Measurements from ENCODE around the gene EPS8.
"Not testable (repeated sequence)": the region's sequence is repeated elsewhere in the genome, so short reads cannot be mapped to it uniquely, and the experiment has no call there.

Gene EPS8

DNA sequence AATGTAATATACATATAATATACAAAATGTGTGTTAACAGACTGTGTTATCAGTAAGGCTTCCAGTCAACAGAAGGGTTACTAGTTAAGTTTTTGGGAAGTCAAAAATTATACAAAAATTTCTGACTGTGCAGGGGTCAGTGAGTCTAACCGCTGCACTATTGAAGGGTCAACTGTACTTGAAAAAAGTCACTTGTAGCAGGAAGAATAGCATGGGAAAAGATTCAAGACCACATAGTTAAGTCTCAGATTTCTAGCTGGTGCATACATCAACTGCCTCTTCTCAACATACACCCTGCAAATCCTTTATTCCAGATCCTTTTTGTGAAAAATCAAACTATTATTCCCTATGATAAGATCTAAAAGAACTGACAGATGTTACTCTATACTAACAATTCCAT lies 5.9 kb downstream of the EPS8 start:
- no peaks in the 10 kb centered on the region for H3K36me3 Mint-ChIP-seq
- no peak overlapping the region for H3K4me3 Mint-ChIP-seq
- ATAC-seq (ENCODE audit: low read depth) (no peak), DNase-seq (ENCODE audit: low spot score in 2 of 2) (no peak)
- no peaks in the 10 kb centered on the region for H3K9me3 Mint-ChIP-seq
- peaks cover 11% of the 10 kb centered on the region for H3K27me3 Mint-ChIP-seq
- H3K27ac Mint-ChIP-seq: no peak overlapping the region
- peaks cover 4% of the 10 kb centered on the region for H3K4me1 Mint-ChIP-seq

DNA sequence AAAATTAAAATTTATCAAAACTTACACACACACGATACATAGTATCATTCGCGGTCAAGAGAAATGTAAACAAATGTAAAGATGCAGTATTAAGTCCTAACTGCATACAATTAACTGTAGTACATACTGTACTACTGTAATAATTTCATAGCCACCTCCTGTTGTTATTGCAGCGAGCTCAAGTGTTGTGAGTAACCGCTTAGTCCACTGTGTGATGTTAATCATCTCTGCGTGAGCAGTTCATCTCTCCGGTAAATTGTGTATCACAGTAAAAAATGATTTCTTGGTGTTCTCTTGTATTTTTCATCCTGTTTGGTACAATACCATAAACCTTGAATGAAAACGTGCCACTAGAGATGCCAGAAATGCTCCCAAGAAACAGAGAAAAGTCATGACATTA lies 6.5 kb downstream of the EPS8 start:
- ATAC-seq (ENCODE audit: low read depth) (no peak), DNase-seq (ENCODE audit: low spot score in 2 of 2) (no peak)
- Mint-ChIP-seq H3K36me3 (no peaks in the 10 kb centered on the region), H3K9me3 (no peaks in the 10 kb centered on the region), H3K4me3 (no peak overlapping the region), H3K27ac (no peak overlapping the region), H3K4me1 (no peaks in the 10 kb centered on the region), H3K27me3 (peaks cover 7% of the 10 kb centered on the region)

DNA sequence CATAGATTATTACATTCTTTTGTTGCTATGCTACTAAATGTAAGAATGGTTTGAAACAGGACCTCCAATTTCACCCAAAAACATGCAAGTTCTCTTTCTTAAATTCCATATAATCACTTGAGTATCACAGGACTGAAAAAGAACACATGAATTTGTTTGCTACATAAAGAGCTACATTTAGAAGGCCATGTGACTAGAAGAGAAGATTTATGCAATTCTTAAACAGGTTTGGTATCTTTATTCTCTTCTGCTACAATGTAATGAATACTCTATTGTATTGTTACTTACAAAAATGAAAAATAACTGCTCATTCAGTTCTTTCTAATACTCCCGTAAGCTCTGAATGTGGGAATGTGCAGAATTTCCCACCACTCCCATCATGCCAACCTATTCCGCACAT lies 9.3 kb downstream of the EPS8 start:
- peaks cover 10% of the 10 kb centered on the region for H3K27me3 Mint-ChIP-seq
- H3K27ac Mint-ChIP-seq: no peak overlapping the region
- no peak for ATAC-seq (ENCODE audit: low read depth)

DNA sequence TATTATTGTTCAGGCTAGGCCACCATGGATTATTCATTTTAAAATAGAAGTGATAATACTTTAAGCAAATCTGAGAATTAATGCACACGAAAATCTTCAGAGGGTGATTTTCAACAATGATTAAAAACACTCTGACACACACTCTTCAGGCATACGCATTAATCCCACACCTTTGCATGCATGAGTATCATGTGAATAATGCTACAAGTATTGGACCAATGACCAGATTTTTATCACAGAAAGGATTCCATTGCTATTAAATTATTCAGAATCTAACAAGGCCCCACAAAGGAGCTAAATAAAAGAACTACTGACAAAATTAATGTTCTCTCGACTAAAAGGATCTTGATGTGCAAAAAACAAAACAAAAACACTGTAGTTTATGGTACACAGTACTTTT lies 11.1 kb downstream of the EPS8 start:
- Mint-ChIP-seq H3K4me3 (no peak overlapping the region), H3K4me1 (no peaks in the 10 kb centered on the region), H3K36me3 (no peaks in the 10 kb centered on the region), H3K9me3 (no peaks in the 10 kb centered on the region), H3K27ac (no peak overlapping the region), H3K27me3 (peaks cover 10% of the 10 kb centered on the region)
- DNase-seq (ENCODE audit: low spot score in 2 of 2) (no peak), ATAC-seq (ENCODE audit: low read depth) (no peak)

More for the DNA sequence above, 9.3 kb downstream of the EPS8 start:
- Mint-ChIP-seq H3K9me3 (no peaks in the 10 kb centered on the region), H3K36me3 (no peaks in the 10 kb centered on the region), H3K4me1 (no peaks in the 10 kb centered on the region), H3K4me3 (no peak overlapping the region)
- DNase-seq (ENCODE audit: low spot score in 2 of 2): no peak

DNA sequence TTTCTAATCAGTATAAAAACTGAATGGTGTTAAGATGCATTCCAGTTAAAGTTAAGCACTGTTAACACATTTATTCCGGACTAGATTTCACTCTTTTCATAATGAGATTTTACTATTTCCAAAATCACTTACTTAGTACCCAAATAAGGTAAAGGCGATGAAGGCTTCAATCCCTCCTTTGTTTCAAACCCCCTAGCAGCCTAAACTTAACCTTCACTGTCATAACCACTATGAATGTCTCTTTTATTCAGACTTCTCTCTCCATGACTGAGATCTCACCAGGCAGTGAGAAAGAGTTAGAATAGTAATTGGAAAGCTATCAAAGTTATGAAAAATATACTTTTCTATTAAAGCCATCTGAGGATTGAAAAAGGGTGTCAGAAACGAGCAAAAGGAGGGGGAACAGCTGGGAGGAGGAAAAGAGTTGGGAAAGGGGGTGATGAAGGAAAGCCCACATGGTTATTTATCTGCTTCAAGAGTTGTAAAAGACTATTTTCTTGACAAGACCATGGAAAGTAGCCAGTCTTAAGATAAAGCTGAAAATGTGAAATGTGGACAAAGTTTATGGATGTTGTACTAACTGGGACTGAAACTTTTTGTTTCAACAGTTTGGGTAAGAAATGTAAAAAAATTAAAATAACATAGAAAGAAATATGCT lies 11.7 kb downstream of the EPS8 start:
- DNase-seq (ENCODE audit: low spot score in 2 of 2) (no peak), ATAC-seq (ENCODE audit: low read depth) (no peak)
- H3K36me3 Mint-ChIP-seq: no peaks in the 10 kb centered on the region
- no peak overlapping the region for H3K27ac Mint-ChIP-seq
- no peak overlapping the region for H3K4me3 Mint-ChIP-seq
- no peaks in the 10 kb centered on the region for H3K9me3 Mint-ChIP-seq
- H3K27me3 Mint-ChIP-seq: peaks cover 10% of the 10 kb centered on the region
- H3K4me1 Mint-ChIP-seq: peaks cover under 1% of the 10 kb centered on the region

DNA sequence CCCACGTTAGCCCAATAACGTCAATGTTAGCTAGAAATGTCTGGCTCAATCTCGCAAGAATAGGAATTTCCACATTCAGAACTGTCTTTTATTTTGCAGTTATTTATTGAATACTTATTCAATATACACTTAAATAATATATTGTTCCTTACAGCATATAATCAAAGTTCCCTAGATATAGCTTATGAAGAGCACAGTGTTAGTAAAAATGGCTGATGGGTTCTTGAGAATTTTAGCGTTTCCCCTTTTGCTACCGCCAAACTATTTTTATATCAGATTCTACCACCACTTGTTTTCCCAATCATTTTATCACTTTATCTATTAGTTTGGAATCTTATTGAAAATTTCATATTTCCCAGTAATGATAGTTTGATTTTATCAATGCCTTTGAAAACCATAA lies 12.7 kb downstream of the EPS8 start:
- Mint-ChIP-seq H3K9me3 (no peaks in the 10 kb centered on the region), H3K4me3 (no peak overlapping the region), H3K4me1 (peaks cover 5% of the 10 kb centered on the region), H3K27ac (no peak overlapping the region), H3K27me3 (peaks cover 9% of the 10 kb centered on the region), H3K36me3 (no peaks in the 10 kb centered on the region)
- ATAC-seq (ENCODE audit: low read depth) (no peak), DNase-seq (ENCODE audit: low spot score in 2 of 2) (no peak)

DNA sequence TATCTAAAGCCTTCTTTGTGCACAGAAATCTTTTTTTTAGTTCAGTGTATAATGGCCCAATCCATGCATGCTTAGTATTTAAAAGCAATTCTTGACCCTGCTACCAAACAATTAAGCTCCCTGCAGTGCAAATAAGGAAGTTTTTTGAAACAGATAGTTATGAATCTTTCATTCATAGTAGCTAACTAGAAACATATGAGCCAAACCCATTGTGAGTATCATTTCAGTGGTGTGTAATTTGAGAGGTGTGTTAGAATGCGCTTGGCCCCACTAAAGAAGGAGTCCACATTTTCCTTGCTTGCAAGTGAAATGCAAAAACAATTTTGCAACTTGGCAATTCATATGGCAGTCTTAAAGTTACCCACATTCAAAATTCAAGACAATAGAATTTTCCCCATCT lies 14.4 kb downstream of the EPS8 start:
- Mint-ChIP-seq H3K27me3 (peaks cover 6% of the 10 kb centered on the region), H3K36me3 (no peaks in the 10 kb centered on the region), H3K27ac (no peak overlapping the region), H3K4me1 (peaks cover 5% of the 10 kb centered on the region), H3K9me3 (no peaks in the 10 kb centered on the region), H3K4me3 (no peak overlapping the region)
- DNase-seq (ENCODE audit: low spot score in 2 of 2) (no peak), ATAC-seq (ENCODE audit: low read depth) (no peak)

DNA sequence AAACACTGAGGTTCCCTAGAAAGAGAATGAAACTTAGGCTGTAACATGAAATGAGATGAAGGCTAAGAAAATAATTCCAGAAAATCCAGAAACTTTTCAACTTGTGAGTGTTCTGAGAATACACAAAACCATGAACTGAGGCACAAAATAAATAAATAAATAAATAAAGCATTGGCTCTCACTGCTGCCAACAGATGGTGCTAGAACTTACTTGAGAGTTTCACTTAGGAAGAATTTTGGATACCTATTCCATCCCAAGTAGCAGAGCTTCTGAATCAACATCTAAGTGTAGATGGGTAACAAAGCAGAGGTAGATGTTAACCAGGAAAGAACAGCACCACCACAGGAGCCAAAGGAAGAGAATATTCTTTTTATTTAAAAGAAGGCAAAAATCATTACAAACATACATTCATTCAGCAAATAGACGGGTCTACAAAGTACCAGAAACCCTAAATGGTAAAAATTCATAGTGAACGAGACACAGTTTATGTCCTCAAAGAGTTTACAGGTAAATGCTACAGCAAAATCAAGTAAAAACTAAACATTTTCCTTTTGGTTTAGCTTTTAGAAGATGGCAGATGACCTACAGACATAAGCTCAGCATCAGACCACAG lies 16.7 kb downstream of the EPS8 start:
- Mint-ChIP-seq H3K36me3 (no peaks in the 10 kb centered on the region), H3K4me3 (no peak overlapping the region), H3K27me3 (peaks cover 5% of the 10 kb centered on the region), H3K4me1 (peaks cover 5% of the 10 kb centered on the region), H3K27ac (no peak overlapping the region), H3K9me3 (no peaks in the 10 kb centered on the region)
- ATAC-seq (ENCODE audit: low read depth) (no peak), DNase-seq (ENCODE audit: low spot score in 2 of 2) (no peak)

DNA sequence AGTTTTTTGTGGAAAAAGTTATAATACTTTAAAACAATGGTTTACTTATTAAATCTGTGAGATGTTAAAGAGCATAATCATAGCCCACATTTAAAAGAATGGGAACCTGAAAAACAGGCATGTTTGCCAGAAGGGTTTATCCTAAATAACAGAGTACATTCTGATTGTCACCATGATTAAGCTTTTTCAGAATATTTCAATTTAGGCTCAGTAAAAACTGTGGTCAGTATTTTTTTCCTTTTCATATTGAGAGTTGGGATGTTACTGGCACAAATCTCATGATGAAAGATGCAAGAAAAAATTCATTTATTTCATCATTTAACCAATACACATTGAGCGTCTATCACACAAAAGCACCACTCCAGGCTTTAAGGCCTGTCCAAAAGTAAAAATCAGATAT lies 18.6 kb downstream of the EPS8 start:
- Mint-ChIP-seq H3K4me3 (no peak overlapping the region), H3K9me3 (no peaks in the 10 kb centered on the region), H3K4me1 (peaks cover 5% of the 10 kb centered on the region), H3K27ac (no peak overlapping the region), H3K36me3 (no peaks in the 10 kb centered on the region), H3K27me3 (no peaks in the 10 kb centered on the region)
- DNase-seq (ENCODE audit: low spot score in 2 of 2): no peak
- no peak for ATAC-seq (ENCODE audit: low read depth)

DNA sequence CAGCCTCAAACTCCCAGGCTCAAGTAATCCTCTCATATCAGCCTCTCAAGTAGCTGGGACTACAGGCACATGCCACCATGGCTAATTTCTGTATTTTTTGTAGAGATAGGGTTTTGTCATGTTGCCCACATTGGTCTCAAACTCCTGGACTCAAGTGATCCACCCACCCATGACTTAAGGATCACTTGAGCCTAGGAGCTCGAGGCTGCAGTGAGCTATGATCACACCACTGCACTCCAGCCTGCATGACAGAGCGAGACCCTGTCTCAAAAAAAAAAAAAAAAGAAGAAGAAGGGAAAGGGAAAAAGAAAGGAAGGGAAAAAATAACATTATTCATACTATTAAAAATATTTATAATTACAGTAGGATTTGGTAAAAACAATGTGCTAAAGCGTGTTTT lies 19.2 kb downstream of the EPS8 start:
- no peak for ATAC-seq (ENCODE audit: low read depth)
- Mint-ChIP-seq H3K27ac (no peak overlapping the region), H3K4me3 (no peak overlapping the region), H3K9me3 (no peaks in the 10 kb centered on the region), H3K27me3 (no peaks in the 10 kb centered on the region), H3K4me1 (peaks cover 5% of the 10 kb centered on the region), H3K36me3 (no peaks in the 10 kb centered on the region)
- no peak for DNase-seq (ENCODE audit: low spot score in 2 of 2)

DNA sequence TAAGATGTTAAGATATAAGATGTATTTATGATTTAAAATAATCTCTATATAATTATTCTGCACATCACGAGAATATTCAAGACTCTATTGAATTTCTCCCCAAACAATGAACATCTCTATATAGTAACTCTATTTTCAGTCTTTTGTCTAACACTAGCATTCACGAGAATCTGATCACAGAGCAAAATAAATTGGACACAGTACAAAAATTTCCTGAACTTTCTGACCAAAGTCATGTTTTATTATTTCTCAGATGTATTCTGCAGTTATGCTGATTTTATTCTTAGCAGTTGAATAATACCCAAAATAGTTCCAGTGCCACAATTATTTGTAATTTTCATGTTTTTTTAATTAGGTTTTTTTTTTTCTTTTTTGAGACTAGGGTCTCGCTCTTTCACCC lies 19.6 kb downstream of the EPS8 start:
- Mint-ChIP-seq H3K27me3 (no peaks in the 10 kb centered on the region), H3K36me3 (no peaks in the 10 kb centered on the region), H3K27ac (no peak overlapping the region), H3K9me3 (no peaks in the 10 kb centered on the region), H3K4me1 (peaks cover 5% of the 10 kb centered on the region), H3K4me3 (no peak overlapping the region)
- DNase-seq (ENCODE audit: low spot score in 2 of 2) (no peak), ATAC-seq (ENCODE audit: low read depth) (no peak)

DNA sequence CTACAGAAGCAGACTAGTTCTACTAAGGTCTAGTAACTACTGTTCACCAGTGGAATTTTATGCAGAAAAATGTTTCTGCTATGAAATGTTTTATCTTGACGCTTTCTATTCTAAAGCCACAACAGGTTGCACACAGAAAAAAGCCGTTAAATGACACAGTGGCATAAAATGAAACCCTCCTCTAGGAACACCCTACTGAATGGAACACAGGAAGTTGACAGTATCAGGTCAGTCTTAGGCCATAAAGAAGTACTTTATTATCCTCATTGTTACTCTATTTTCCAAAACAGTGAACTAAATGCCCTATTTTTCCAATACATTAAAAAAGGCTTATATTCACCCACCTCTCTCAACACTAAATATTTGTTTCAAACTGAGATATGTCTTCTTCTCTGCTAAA lies 21.9 kb downstream of the EPS8 start:
- DNase-seq (ENCODE audit: low spot score in 2 of 2): no peak
- H3K36me3 Mint-ChIP-seq: no peaks in the 10 kb centered on the region
- H3K9me3 Mint-ChIP-seq: peaks cover 1% of the 10 kb centered on the region
- H3K27me3 Mint-ChIP-seq: no peaks in the 10 kb centered on the region
- no peak for ATAC-seq (ENCODE audit: low read depth)
- H3K4me3 Mint-ChIP-seq: no peak overlapping the region
- peaks cover 5% of the 10 kb centered on the region for H3K4me1 Mint-ChIP-seq
- H3K27ac Mint-ChIP-seq: no peak overlapping the region

DNA sequence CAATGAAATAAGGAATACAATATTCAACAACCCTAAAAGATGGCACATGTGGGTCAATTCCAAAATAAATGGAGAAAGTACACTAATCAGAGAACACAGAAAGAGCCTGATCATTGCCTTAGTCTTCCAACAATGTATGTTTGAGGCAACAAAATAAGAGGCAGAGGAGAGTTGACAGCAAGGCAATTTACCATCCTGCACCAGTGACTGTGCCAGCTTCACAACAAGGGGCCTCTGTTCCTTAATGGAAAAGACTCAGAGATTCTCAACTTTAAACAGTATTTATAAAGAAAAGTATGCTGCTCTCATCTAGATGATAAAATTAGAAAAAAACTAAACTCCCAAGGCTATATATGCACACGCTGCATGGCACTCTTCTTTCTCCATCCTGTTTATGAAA lies 25.9 kb downstream of the EPS8 start:
- peaks cover 2% of the 10 kb centered on the region for H3K4me1 Mint-ChIP-seq
- no peaks in the 10 kb centered on the region for H3K27me3 Mint-ChIP-seq
- ATAC-seq (ENCODE audit: low read depth) (no peak), DNase-seq (ENCODE audit: low spot score in 2 of 2) (no peak)
- H3K27ac Mint-ChIP-seq: no peak overlapping the region
- no peak overlapping the region for H3K4me3 Mint-ChIP-seq
- no peaks in the 10 kb centered on the region for H3K36me3 Mint-ChIP-seq
- H3K9me3 Mint-ChIP-seq: peaks cover 1% of the 10 kb centered on the region

DNA sequence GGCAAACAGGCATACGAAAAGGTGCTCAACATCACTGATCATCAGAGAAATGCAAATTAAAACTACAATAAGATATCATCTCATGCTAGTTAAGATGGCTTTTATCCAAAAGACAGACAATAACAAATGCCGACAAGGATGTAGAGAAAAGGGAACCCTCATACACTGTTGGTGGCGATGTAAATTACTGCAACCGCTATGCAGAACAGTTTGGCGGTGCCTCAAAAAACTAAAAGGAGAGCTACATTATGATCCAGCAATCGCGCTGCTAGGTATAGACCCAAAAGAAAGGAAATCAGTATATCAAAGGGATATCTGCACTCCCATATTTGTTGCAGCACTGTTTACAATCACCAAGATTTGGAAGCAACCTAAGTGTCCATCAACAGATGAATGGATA lies 27.0 kb downstream of the EPS8 start:
- ATAC-seq (ENCODE audit: low read depth); H3K4me3 Mint-ChIP-seq: not testable (repeated sequence)

DNA sequence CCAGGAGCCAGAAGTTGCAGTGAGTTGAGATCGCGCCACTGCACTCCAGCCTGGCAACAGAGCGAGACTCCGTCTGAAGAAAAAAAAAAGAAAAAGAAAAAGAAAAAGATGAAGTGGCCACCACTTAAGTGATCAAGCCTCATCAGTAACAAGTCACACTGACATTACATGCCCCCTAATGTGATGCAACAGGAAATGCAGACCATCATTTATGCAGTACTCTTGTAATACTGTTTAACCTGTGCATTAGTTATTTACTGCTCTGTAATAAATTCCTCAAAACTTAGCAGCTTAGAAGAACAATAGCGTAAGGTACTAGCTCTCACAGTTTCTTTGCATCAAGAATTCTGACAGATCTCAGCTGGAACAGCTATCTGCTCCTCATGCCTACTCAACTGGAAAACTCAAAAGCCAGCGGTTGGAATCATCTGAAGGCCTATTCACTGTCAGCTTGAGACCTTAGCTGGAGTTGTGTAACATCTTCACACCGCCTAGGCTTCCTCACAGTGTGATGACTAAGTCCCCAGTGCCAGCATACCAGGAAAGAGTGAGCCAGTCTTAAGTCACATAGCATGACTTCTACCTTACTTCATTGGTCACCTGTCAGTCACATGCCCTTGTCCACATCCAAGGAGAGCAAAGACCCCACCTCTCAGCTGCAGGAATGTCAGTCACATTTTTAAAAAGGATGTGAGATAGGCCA lies 31.5 kb downstream of the EPS8 start:
- Mint-ChIP-seq H3K27me3 (peaks cover 5% of the 10 kb centered on the region), H3K4me1 (no peaks in the 10 kb centered on the region), H3K4me3 (no peak overlapping the region), H3K27ac (no peak overlapping the region), H3K9me3 (no peaks in the 10 kb centered on the region), H3K36me3 (no peaks in the 10 kb centered on the region)
- ATAC-seq (ENCODE audit: low read depth) (no peak), DNase-seq (ENCODE audit: low spot score in 2 of 2) (no peak)

More for the DNA sequence above, 27.0 kb downstream of the EPS8 start:
- not testable (repeated sequence) for H3K27ac Mint-ChIP-seq; H3K4me1 Mint-ChIP-seq; H3K9me3 Mint-ChIP-seq; DNase-seq (ENCODE audit: low spot score in 2 of 2); H3K36me3 Mint-ChIP-seq; H3K27me3 Mint-ChIP-seq
